ENCODE data around the gene AVPR2. TPM values are rescaled to one million over a fixed set of nuclear protein-coding genes. Genes with fewer than 3 reads are reported as not detected.

Gene AVPR2
- total RNA-seq, 1 experiment from 2014 or later, result 10.6 TPM

DNA sequence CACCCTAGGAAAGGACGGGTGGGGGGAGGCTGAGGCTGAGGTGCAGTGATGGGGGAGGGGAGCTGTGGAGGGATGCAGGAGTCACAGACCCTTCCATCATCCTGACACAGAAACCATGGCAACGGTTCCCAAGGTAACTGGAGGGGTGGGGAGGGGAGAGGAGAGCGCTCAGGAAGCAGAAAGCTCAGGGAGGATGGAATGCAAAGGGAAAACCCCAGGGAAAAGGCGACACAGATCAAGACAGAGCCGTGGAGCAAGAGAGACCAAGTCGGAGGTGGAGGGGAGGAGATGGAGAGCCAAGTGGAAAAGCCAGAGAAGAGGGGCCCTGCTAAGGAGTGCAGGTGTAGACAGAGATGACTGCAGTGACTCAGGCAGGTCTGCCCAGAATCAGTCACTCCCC is 33.0 kb upstream of the AVPR2 start:
- POLR2A ChIA-PET, result no interaction called here
- H3K4me3 ChIP-seq (ENCODE audit: low read depth in 2 of 2, low read length in 2 of 2), result no peak overlapping the region
- ATAC-seq, result no peak
- no TSS peak for BruUV-seq (replicated peaks)
- CTCF ChIA-PET, result no interaction called here
- no peak overlapping the region for H3K27ac ChIP-seq (ENCODE audit: low read length)
- in situ Hi-C loops (cut with HindIII; ENCODE audit: low pct_unique_long_range_greater_than_20kb, low sequenced_read_pairs) (no loop called here), intact Hi-C loops (cut with micrococcal nuclease; ENCODE audit: unreplicated experiment) (no loop called here)
- TF ChIP-seq POLR2AphosphoS5 (IDR thresholded peaks at IDR 0.05; ENCODE audit: low read depth, low read length) (no peak), SIN3A (IDR thresholded peaks at IDR 0.05; ENCODE audit: borderline replicate concordance, insufficient read depth, low read depth, low read length) (no peak), TCF7L2 (IDR thresholded peaks at IDR 0.05; ENCODE audit: low read depth, low read length) (no peak)
- TF ChIP-seq, protein P1, sequence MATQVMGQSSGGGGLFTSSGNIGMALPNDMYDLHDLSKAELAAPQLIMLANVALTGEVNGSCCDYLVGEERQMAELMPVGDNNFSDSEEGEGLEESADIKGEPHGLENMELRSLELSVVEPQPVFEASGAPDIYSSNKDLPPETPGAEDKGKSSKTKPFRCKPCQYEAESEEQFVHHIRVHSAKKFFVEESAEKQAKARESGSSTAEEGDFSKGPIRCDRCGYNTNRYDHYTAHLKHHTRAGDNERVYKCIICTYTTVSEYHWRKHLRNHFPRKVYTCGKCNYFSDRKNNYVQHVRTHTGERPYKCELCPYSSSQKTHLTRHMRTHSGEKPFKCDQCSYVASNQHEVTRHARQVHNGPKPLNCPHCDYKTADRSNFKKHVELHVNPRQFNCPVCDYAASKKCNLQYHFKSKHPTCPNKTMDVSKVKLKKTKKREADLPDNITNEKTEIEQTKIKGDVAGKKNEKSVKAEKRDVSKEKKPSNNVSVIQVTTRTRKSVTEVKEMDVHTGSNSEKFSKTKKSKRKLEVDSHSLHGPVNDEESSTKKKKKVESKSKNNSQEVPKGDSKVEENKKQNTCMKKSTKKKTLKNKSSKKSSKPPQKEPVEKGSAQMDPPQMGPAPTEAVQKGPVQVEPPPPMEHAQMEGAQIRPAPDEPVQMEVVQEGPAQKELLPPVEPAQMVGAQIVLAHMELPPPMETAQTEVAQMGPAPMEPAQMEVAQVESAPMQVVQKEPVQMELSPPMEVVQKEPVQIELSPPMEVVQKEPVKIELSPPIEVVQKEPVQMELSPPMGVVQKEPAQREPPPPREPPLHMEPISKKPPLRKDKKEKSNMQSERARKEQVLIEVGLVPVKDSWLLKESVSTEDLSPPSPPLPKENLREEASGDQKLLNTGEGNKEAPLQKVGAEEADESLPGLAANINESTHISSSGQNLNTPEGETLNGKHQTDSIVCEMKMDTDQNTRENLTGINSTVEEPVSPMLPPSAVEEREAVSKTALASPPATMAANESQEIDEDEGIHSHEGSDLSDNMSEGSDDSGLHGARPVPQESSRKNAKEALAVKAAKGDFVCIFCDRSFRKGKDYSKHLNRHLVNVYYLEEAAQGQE (IDR thresholded peaks at IDR 0.05; ENCODE audit: insufficient read depth in 1 of 2, low read depth in 2 of 2, low read length in 1 of 2), result no peak
- TF ChIP-seq, protein P2, sequence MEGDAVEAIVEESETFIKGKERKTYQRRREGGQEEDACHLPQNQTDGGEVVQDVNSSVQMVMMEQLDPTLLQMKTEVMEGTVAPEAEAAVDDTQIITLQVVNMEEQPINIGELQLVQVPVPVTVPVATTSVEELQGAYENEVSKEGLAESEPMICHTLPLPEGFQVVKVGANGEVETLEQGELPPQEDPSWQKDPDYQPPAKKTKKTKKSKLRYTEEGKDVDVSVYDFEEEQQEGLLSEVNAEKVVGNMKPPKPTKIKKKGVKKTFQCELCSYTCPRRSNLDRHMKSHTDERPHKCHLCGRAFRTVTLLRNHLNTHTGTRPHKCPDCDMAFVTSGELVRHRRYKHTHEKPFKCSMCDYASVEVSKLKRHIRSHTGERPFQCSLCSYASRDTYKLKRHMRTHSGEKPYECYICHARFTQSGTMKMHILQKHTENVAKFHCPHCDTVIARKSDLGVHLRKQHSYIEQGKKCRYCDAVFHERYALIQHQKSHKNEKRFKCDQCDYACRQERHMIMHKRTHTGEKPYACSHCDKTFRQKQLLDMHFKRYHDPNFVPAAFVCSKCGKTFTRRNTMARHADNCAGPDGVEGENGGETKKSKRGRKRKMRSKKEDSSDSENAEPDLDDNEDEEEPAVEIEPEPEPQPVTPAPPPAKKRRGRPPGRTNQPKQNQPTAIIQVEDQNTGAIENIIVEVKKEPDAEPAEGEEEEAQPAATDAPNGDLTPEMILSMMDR (IDR thresholded peaks at IDR 0.05), result no peak
- DNase-seq (ENCODE audit: low read depth, low spot score), result no peak
- no peaks in the 10 kb centered on the region; the same call in 1 of the 2 replicates for H3K36me3 ChIP-seq (ENCODE audit: control insufficient read depth, insufficient read depth, low read length)
- H3K4me1 ChIP-seq (ENCODE audit: control insufficient read depth, insufficient read depth, low read length), result peaks cover 14% of the 10 kb centered on the region
- H3K27me3 ChIP-seq (ENCODE audit: control insufficient read depth, insufficient read depth, low read length), result no peaks in the 10 kb centered on the region
- no peaks in the 10 kb centered on the region for H3K9me3 ChIP-seq (ENCODE audit: control insufficient read depth, insufficient read depth, low read depth, low read length)

DNA sequence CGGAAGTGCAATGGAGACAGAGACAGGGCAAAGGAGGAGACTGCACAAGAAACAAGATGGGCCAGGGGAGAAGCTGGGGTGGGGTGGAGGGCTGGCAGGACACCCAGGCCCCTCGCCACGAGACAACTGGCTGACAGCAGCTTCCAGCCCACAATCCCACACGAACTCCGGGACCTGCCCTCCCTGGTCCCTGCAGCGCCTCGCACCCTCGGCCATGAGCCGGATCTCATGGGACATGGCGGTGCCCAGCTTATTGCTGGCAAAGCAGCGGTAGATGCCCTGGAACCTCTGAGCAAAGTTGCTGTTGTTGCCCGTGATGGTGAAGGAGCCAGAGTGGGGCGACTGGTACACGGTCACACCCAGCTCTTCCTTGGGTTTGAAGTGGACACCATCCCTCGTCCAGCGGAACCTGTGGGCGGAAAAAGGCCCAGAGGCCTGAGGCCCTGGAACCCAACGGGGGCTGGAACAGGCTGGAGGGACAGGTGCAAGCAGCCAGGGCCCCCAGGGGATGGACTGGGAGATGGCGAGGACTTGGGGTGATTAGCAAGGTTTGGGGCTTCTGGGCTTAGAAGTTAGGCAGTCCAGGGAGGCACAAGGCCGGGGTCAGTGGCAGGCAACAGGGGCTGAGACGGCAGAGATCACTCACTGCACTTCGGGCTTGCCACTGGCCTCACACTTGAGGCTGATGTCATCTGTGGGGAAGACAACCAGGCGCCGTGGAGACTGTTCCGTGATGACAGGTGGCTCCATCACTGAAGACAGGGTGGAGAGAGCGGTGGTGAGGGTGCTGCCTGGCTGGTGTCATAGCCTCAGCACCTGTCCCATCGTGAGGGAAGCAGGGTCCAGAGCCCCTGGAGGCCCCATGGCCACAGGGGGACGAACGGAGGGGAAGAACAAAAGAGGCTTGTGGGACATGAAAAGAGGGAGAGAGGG is 32.3 kb upstream of the AVPR2 start:
- H3K27me3 ChIP-seq (ENCODE audit: control insufficient read depth, insufficient read depth, low read length), result no peaks in the 10 kb centered on the region
- no peaks in the 10 kb centered on the region for H3K9me3 ChIP-seq (ENCODE audit: control insufficient read depth, insufficient read depth, low read depth, low read length)
- in situ Hi-C loops (cut with HindIII; ENCODE audit: low pct_unique_long_range_greater_than_20kb, low sequenced_read_pairs) (no loop called here), intact Hi-C loops (cut with micrococcal nuclease; ENCODE audit: unreplicated experiment) (no loop called here)
- TF ChIP-seq, protein P1 (IDR thresholded peaks at IDR 0.05; ENCODE audit: insufficient read depth in 1 of 2, low read depth in 2 of 2, low read length in 1 of 2), result no peak
- TF ChIP-seq POLR2AphosphoS5 (IDR thresholded peaks at IDR 0.05; ENCODE audit: low read depth, low read length), result no peak
- no peak for TF ChIP-seq SIN3A (IDR thresholded peaks at IDR 0.05; ENCODE audit: borderline replicate concordance, insufficient read depth, low read depth, low read length)
- TF ChIP-seq TCF7L2 (IDR thresholded peaks at IDR 0.05; ENCODE audit: low read depth, low read length), result no peak
- TF ChIP-seq, protein P2 (IDR thresholded peaks at IDR 0.05), result no peak
- H3K4me1 ChIP-seq (ENCODE audit: control insufficient read depth, insufficient read depth, low read length), result peaks cover 14% of the 10 kb centered on the region
- no peak overlapping the region for H3K27ac ChIP-seq (ENCODE audit: low read length)
- no peaks in the 10 kb centered on the region; the same call in 1 of the 2 replicates for H3K36me3 ChIP-seq (ENCODE audit: control insufficient read depth, insufficient read depth, low read length)
- no peak for ATAC-seq
- DNase-seq (ENCODE audit: low read depth, low spot score), result no peak
- no peak overlapping the region for H3K4me3 ChIP-seq (ENCODE audit: low read depth in 2 of 2, low read length in 2 of 2)
- CTCF ChIA-PET, result no interaction called here
- POLR2A ChIA-PET, result no interaction called here
- no TSS peak for BruUV-seq (replicated peaks)
